DOHH2 (cell line): ENCODE results near the gene TXN.
"Not testable (repeated sequence)": the region's sequence is repeated elsewhere in the genome, so short reads cannot be mapped to it uniquely, and the experiment has no call there.

ENCODE experiments used
- EZH2phosphoT487 ChIP-seq: fragments of 200-600 bp; sonication (generic); IDR thresholded peaks from 2 replicates; pipeline ENCODE4 v1.6.1; 2017; ENCODE audit warnings: borderline replicate concordance, mild to moderate bottlenecking, antibody characterized with exemption, low read length, moderate library complexity, mixed read lengths
- TF ChIP-seq, protein P1 (sequence below): fragments of 200-600 bp; sonication (generic); IDR thresholded peaks from one replicate; pipeline ENCODE4 v1.5.1; 2014; ENCODE audit warnings: antibody characterized with exemption, mild to moderate bottlenecking, low read depth, low read length; ENCODE audit not compliant: poor library complexity, severe bottlenecking

DNA sequence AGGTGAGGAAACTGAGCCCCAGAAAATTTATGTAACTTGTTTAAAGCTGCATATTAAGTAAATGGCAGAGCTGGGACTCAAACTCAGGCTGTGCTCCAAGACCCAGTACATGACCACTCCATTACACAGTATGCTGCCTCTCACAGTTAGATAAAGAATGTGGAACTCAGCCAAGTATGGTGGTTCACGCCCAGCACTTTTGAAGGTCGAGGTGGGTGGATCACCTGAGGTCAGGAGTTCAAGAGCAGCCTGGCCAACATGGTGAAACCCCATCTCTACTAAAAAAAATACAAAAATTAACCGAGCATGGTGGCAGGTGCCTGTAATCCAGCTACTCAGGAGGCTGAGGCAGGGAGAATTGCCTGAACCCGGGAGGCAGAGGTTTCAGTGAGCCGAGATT, 50.7 kb downstream of the TXN start:
- TF ChIP-seq, protein P1, sequence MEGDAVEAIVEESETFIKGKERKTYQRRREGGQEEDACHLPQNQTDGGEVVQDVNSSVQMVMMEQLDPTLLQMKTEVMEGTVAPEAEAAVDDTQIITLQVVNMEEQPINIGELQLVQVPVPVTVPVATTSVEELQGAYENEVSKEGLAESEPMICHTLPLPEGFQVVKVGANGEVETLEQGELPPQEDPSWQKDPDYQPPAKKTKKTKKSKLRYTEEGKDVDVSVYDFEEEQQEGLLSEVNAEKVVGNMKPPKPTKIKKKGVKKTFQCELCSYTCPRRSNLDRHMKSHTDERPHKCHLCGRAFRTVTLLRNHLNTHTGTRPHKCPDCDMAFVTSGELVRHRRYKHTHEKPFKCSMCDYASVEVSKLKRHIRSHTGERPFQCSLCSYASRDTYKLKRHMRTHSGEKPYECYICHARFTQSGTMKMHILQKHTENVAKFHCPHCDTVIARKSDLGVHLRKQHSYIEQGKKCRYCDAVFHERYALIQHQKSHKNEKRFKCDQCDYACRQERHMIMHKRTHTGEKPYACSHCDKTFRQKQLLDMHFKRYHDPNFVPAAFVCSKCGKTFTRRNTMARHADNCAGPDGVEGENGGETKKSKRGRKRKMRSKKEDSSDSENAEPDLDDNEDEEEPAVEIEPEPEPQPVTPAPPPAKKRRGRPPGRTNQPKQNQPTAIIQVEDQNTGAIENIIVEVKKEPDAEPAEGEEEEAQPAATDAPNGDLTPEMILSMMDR: not testable (repeated sequence)
- not testable (repeated sequence) for TF ChIP-seq EZH2phosphoT487
